SH-SY5Y (cell line): Measurements from ENCODE around the gene OGFOD3.

Experiments used
- GATA2 ChIP-seq: IDR thresholded peaks from 2 replicates; pipeline ENCODE4 v1.6.1; 2011; ENCODE audit warnings: mild to moderate bottlenecking, low read depth, low read length
- GATA3 ChIP-seq: IDR thresholded peaks from 2 replicates; pipeline ENCODE4 v1.6.1; 2011; ENCODE audit warnings: low read depth, mild to moderate bottlenecking, low read length, moderate library complexity

DNA sequence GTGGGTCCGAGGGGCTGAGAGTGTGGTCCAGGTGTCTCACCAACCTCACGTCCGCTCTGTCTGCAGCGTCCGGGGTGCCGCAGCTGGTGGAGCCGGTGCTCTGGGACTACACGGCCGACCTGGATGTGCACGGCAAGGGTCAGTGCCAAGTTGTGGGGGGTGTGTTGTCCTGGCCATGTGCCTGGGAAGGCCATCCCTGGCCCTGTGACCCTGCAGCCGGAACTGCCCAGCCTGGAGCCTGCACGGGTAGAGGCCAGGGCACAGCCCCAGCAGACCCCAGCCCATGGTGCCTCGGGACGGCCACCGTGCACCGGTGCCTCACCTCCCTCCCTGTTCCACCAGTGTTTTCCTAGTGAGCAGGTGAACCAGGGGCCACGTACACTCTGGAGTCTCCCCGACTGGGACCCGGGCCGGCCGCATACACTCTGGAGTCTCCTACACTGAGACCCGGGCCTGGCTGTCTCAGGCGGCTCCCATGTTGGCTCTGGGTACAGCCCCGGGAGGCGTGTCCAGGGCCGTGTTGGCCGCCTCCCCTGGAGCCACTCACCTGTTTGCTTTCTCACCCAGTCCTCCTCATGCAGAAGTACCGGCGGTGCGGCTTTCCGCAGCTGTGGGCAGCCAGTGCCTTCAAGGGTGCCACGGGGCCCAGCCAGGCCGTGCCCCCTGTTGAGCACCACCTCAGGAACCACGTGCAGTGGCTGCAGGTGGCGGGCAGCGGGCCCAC, 18.4 kb upstream of the OGFOD3 start:
- TF ChIP-seq GATA2 (no peak), GATA3 (no peak)
